ENCODE data around the gene FBXO2. TPM values are rescaled to one million over a fixed set of nuclear protein-coding genes. Genes with fewer than 3 reads are reported as not detected.

FBXO2 gene
- total and polyA plus RNA-seq, 9 of the 15 experiments (the other 6 are each of a cell fraction or from before 2014, with no cell fraction given) = 0.04 to 1.9 (median 0.27) TPM

DNA sequence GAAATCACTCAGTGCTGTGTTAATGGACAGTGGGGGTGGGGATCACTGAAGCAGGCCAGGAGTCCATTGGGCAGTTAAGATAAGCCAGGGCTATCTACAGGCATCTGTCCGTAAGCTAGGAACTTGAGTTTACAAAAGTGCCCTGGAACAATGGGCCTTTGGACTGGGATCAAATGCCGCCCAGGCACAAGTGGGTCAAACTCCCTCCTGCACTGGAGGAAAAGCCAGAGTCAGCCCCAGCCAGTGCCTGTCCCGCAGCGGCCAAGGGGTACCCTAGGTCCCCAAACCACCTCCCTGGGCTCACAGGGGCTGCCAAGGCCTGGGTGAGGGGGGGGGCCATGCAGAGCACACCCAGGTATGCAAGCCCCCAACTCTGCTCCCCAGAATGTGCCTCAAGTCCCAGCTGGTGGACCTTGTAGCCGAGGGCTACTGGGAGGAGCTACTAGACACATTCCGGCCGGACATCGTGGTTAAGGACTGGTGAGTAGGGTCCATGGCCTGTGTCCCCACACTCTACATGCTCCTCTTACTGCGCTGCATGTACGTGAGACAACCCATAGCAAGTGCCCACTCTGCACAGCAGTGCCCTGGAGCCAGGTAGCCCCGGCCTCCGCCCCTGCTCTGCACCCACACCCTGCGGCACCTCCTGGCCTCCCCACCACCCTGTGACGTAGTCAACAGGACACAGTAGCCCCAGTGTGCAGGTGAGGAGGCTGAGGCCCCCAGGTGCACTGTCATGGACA is 17.5 kb upstream of the FBXO2 start (continued):
- TF ChIP-seq, protein P1, sequence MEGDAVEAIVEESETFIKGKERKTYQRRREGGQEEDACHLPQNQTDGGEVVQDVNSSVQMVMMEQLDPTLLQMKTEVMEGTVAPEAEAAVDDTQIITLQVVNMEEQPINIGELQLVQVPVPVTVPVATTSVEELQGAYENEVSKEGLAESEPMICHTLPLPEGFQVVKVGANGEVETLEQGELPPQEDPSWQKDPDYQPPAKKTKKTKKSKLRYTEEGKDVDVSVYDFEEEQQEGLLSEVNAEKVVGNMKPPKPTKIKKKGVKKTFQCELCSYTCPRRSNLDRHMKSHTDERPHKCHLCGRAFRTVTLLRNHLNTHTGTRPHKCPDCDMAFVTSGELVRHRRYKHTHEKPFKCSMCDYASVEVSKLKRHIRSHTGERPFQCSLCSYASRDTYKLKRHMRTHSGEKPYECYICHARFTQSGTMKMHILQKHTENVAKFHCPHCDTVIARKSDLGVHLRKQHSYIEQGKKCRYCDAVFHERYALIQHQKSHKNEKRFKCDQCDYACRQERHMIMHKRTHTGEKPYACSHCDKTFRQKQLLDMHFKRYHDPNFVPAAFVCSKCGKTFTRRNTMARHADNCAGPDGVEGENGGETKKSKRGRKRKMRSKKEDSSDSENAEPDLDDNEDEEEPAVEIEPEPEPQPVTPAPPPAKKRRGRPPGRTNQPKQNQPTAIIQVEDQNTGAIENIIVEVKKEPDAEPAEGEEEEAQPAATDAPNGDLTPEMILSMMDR (IDR thresholded peaks at IDR 0.05 in 2 of 3, conservative IDR thresholded peaks at IDR 0.05 in 1 of 3; ENCODE audit: insufficient read depth in 2 of 3, low read depth in 1 of 3, low read length in 3 of 3) = no peak; a peak in 1 of 6 replicates
- TF ChIP-seq PTBP1 (IDR thresholded peaks at IDR 0.05; ENCODE audit: low read depth, low read length) (no peak), ZNF174 (CRISPR knock-in tag; IDR thresholded peaks at IDR 0.05) (no peak), NCOA2 (IDR thresholded peaks at IDR 0.05; ENCODE audit: partially characterized antibody in 2 of 2) (no peak), DIDO1 (tag; IDR thresholded peaks at IDR 0.05; ENCODE audit: low read depth) (no peak)
- TF ChIP-seq, protein P2, sequence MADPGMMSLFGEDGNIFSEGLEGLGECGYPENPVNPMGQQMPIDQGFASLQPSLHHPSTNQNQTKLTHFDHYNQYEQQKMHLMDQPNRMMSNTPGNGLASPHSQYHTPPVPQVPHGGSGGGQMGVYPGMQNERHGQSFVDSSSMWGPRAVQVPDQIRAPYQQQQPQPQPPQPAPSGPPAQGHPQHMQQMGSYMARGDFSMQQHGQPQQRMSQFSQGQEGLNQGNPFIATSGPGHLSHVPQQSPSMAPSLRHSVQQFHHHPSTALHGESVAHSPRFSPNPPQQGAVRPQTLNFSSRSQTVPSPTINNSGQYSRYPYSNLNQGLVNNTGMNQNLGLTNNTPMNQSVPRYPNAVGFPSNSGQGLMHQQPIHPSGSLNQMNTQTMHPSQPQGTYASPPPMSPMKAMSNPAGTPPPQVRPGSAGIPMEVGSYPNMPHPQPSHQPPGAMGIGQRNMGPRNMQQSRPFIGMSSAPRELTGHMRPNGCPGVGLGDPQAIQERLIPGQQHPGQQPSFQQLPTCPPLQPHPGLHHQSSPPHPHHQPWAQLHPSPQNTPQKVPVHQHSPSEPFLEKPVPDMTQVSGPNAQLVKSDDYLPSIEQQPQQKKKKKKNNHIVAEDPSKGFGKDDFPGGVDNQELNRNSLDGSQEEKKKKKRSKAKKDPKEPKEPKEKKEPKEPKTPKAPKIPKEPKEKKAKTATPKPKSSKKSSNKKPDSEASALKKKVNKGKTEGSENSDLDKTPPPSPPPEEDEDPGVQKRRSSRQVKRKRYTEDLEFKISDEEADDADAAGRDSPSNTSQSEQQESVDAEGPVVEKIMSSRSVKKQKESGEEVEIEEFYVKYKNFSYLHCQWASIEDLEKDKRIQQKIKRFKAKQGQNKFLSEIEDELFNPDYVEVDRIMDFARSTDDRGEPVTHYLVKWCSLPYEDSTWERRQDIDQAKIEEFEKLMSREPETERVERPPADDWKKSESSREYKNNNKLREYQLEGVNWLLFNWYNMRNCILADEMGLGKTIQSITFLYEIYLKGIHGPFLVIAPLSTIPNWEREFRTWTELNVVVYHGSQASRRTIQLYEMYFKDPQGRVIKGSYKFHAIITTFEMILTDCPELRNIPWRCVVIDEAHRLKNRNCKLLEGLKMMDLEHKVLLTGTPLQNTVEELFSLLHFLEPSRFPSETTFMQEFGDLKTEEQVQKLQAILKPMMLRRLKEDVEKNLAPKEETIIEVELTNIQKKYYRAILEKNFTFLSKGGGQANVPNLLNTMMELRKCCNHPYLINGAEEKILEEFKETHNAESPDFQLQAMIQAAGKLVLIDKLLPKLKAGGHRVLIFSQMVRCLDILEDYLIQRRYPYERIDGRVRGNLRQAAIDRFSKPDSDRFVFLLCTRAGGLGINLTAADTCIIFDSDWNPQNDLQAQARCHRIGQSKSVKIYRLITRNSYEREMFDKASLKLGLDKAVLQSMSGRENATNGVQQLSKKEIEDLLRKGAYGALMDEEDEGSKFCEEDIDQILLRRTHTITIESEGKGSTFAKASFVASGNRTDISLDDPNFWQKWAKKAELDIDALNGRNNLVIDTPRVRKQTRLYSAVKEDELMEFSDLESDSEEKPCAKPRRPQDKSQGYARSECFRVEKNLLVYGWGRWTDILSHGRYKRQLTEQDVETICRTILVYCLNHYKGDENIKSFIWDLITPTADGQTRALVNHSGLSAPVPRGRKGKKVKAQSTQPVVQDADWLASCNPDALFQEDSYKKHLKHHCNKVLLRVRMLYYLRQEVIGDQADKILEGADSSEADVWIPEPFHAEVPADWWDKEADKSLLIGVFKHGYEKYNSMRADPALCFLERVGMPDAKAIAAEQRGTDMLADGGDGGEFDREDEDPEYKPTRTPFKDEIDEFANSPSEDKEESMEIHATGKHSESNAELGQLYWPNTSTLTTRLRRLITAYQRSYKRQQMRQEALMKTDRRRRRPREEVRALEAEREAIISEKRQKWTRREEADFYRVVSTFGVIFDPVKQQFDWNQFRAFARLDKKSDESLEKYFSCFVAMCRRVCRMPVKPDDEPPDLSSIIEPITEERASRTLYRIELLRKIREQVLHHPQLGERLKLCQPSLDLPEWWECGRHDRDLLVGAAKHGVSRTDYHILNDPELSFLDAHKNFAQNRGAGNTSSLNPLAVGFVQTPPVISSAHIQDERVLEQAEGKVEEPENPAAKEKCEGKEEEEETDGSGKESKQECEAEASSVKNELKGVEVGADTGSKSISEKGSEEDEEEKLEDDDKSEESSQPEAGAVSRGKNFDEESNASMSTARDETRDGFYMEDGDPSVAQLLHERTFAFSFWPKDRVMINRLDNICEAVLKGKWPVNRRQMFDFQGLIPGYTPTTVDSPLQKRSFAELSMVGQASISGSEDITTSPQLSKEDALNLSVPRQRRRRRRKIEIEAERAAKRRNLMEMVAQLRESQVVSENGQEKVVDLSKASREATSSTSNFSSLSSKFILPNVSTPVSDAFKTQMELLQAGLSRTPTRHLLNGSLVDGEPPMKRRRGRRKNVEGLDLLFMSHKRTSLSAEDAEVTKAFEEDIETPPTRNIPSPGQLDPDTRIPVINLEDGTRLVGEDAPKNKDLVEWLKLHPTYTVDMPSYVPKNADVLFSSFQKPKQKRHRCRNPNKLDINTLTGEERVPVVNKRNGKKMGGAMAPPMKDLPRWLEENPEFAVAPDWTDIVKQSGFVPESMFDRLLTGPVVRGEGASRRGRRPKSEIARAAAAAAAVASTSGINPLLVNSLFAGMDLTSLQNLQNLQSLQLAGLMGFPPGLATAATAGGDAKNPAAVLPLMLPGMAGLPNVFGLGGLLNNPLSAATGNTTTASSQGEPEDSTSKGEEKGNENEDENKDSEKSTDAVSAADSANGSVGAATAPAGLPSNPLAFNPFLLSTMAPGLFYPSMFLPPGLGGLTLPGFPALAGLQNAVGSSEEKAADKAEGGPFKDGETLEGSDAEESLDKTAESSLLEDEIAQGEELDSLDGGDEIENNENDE (IDR thresholded peaks at IDR 0.05; ENCODE audit: low read depth, low read length) = no peak
- TF ChIP-seq, protein P3, sequence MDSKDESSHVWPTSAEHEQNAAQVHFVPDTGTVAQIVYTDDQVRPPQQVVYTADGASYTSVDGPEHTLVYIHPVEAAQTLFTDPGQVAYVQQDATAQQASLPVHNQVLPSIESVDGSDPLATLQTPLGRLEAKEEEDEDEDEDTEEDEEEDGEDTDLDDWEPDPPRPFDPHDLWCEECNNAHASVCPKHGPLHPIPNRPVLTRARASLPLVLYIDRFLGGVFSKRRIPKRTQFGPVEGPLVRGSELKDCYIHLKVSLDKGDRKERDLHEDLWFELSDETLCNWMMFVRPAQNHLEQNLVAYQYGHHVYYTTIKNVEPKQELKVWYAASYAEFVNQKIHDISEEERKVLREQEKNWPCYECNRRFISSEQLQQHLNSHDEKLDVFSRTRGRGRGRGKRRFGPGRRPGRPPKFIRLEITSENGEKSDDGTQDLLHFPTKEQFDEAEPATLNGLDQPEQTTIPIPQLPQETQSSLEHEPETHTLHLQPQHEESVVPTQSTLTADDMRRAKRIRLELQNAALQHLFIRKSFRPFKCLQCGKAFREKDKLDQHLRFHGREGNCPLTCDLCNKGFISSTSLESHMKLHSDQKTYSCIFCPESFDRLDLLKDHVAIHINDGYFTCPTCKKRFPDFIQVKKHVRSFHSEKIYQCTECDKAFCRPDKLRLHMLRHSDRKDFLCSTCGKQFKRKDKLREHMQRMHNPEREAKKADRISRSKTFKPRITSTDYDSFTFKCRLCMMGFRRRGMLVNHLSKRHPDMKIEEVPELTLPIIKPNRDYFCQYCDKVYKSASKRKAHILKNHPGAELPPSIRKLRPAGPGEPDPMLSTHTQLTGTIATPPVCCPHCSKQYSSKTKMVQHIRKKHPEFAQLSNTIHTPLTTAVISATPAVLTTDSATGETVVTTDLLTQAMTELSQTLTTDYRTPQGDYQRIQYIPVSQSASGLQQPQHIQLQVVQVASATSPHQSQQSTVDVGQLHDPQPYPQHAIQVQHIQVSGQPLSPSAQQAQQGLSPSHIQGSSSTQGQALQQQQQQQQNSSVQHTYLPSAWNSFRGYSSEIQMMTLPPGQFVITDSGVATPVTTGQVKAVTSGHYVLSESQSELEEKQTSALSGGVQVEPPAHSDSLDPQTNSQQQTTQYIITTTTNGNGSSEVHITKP (IDR thresholded peaks at IDR 0.05; ENCODE audit: partially characterized antibody) = no peak
- TF ChIP-seq, protein P4, sequence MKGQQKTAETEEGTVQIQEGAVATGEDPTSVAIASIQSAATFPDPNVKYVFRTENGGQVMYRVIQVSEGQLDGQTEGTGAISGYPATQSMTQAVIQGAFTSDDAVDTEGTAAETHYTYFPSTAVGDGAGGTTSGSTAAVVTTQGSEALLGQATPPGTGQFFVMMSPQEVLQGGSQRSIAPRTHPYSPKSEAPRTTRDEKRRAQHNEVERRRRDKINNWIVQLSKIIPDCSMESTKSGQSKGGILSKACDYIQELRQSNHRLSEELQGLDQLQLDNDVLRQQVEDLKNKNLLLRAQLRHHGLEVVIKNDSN (CRISPR knock-in tag; IDR thresholded peaks at IDR 0.05) = 0 out of 2 replicates have a peak, but pooled peaks have one; percentile 17

Data from K562 (cell line).